NCI-H1092 treated with DMSO at 0.1 percent for 48 hours (cell line): ENCODE results near the gene NUDT10.
A peak's percentile ranks its signal among the peaks of the same experiment; 100 is the strongest.
"Not testable (repeated sequence)": the region's sequence is repeated elsewhere in the genome, so short reads cannot be mapped to it uniquely, and the experiment has no call there.

Source experiments
- DNase-seq: peaks from one replicate; lab custom pipeline; 2025; lab: John Stamatoyannopoulos, UW

The NUDT10 gene

GRCh38 chrX:51332188-51332942, at the start of gene NUDT10:
TSS of gene NUDT10 (plus strand) at chrX:51332822. CDS start at chrX:51332966, 144 bp downstream.
- DNase-seq: peak; percentile 40

- DNase-seq: no peak
These were observed 40.2 kb upstream of the NUDT10 start for GRCh38 chrX:51292421-51292820.

- no peak for DNase-seq
These were observed 36.5 kb upstream of the NUDT10 start for GRCh38 chrX:51296138-51296537.

GRCh38 chrX:51316271-51316670, 16.4 kb upstream of the NUDT10 start:
- no peak for DNase-seq

- not testable (repeated sequence) for DNase-seq
These were observed 542 bp downstream of the NUDT10 start for GRCh38 chrX:51332943-51333785.

- DNase-seq: no peak
These were observed 1.7 kb downstream of the NUDT10 start for GRCh38 chrX:51334276-51334675.

- peak; percentile 52 for DNase-seq
These were observed 4.0 kb downstream of the NUDT10 start for GRCh38 chrX:51336584-51336983.

- DNase-seq: no peak
These were observed 28.6 kb downstream of the NUDT10 start for GRCh38 chrX:51361251-51361650.

- DNase-seq: no peak
These were observed 44.0 kb downstream of the NUDT10 start for GRCh38 chrX:51376672-51377071.
